Neural cell (in vitro differentiated cells): ENCODE measurements around the gene AGBL3. TPM values are rescaled to one million over a fixed set of nuclear protein-coding genes. Genes with fewer than 3 reads are reported as not detected.

Experiments
- H2AFZ ChIP-seq: fragments of 200-600, 300-800 bp; sonication (generic), shearing (Covaris generic); 2 replicates; pipeline ENCODE4 v1.6.0; 2014; ENCODE audit warnings: low read depth, mild to moderate bottlenecking, antibody characterized with exemption, low read length, moderate library complexity
- H3F3A ChIP-seq: fragments of 200-600 bp; shearing (Covaris generic); 2 replicates; pipeline ENCODE4 v1.6.1; 2016; ENCODE audit warnings: mild to moderate bottlenecking, moderate library complexity, mixed read lengths, antibody characterized with exemption, low read length; ENCODE audit not compliant: insufficient read depth, poor library complexity, severe bottlenecking
- H3K27ac ChIP-seq: fragments of 200-600, 300-800 bp; sonication (generic), shearing (Covaris generic); 2 replicates; pipeline ENCODE4 v1.5.1; 2014; ENCODE audit warnings: mild to moderate bottlenecking, low read length, moderate library complexity
- H3K27me3 ChIP-seq: fragments of 300-800, 200-600 bp; sonication (generic), shearing (Covaris generic); 2 replicates; pipeline ENCODE4 v1.6.0; 2014; ENCODE audit warnings: mild to moderate bottlenecking, low read depth, low read length, moderate library complexity; ENCODE audit not compliant: insufficient read depth
- H3K36me3 ChIP-seq: fragments of 300-800, 200-600 bp; sonication (generic), shearing (Covaris generic); 2 replicates; pipeline ENCODE4 v1.5.1; 2014; ENCODE audit warnings: mild to moderate bottlenecking, antibody characterized with exemption, low read length, moderate library complexity; ENCODE audit not compliant: insufficient read depth
- H3K4me2 ChIP-seq: fragments of 300-800, 200-600 bp; sonication (generic), shearing (Covaris generic); 2 replicates; pipeline ENCODE4 v1.6.0; 2014; ENCODE audit warnings: mild to moderate bottlenecking, low read length
- H3K4me3 ChIP-seq: fragments of 300-800, 200-600 bp; sonication (generic), shearing (Covaris generic); 2 replicates; pipeline ENCODE4 v1.5.1; 2014; ENCODE audit warnings: mild to moderate bottlenecking, low read length, moderate library complexity
- H3K79me2 ChIP-seq: fragments of 200-600 bp; shearing (Covaris generic); replicated peaks from 2 replicates; pipeline ENCODE4 v1.6.0; 2014; ENCODE audit warnings: mild to moderate bottlenecking, low read length, moderate library complexity; ENCODE audit not compliant: insufficient read depth
- H3K9ac ChIP-seq: fragments of 300-800, 200-600 bp; sonication (generic), shearing (Covaris generic); 2 replicates; pipeline ENCODE4 v1.6.1; 2016; ENCODE audit warnings: mild to moderate bottlenecking, low read length, mixed read lengths
- H3K9me2 ChIP-seq: fragments of 200-600 bp; shearing (Covaris generic); 2 replicates; pipeline ENCODE4 v1.6.1; 2016; ENCODE audit warnings: mild to moderate bottlenecking, low read length, mixed read lengths; ENCODE audit not compliant: insufficient read depth
- H3K9me3 ChIP-seq: fragments of 200-600, 300-800 bp; sonication (generic), shearing (Covaris generic); 2 replicates; pipeline ENCODE4 v1.6.1; 2016; ENCODE audit warnings: mild to moderate bottlenecking, mixed run types, low read length, moderate library complexity, mixed read lengths
- H4K20me1 ChIP-seq: fragments of 200-600 bp; shearing (Covaris generic); 2 replicates; pipeline ENCODE4 v1.6.1; 2016; ENCODE audit warnings: mild to moderate bottlenecking, mixed run types; ENCODE audit not compliant: insufficient read depth
- EP300 ChIP-seq: fragments of 450-650 bp; conservative IDR thresholded peaks from 2 replicates; pipeline ENCODE4 v1.6.1; 2014; ENCODE audit warnings: antibody characterized with exemption, mild to moderate bottlenecking, moderate library complexity; ENCODE audit not compliant: poor library complexity, severe bottlenecking
- EZH2 ChIP-seq: fragments of 200-600, 300-800 bp; shearing (Covaris generic), sonication (generic); IDR thresholded peaks from 2 replicates; pipeline ENCODE4 v1.6.1; 2014; ENCODE audit warnings: antibody characterized with exemption, low read length, borderline replicate concordance, mild to moderate bottlenecking; ENCODE audit not compliant: insufficient read depth, poor library complexity, severe bottlenecking
- MXI1 ChIP-seq: fragments of 450-650 bp; conservative IDR thresholded peaks from 2 replicates; pipeline ENCODE4 v1.6.1; 2014; ENCODE audit warnings: antibody characterized with exemption, mild to moderate bottlenecking; ENCODE audit not compliant: poor library complexity, severe bottlenecking
- POLR2AphosphoS5 ChIP-seq: IDR thresholded peaks from 2 replicates; pipeline ENCODE4 v1.6.1; 2012
- RAD21 ChIP-seq: fragments of 450-650 bp; conservative IDR thresholded peaks from 2 replicates; pipeline ENCODE4 v1.6.1; 2014; ENCODE audit warnings: antibody characterized with exemption, mild to moderate bottlenecking, moderate library complexity
- SMC3 ChIP-seq: fragments of 450-650 bp; conservative IDR thresholded peaks from 2 replicates; pipeline ENCODE4 v1.6.1; 2014; ENCODE audit warnings: antibody characterized with exemption, mild to moderate bottlenecking, moderate library complexity; ENCODE audit not compliant: poor library complexity
- TAF1 ChIP-seq: IDR thresholded peaks from 2 replicates; pipeline ENCODE4 v1.6.1; 2012; ENCODE audit warnings: low read depth
- polyA plus RNA-seq: library from polyadenylated mRNA; depleted of rRNA; stranded (reverse); fragments of >200 nt; gene quantifications from 2 replicates; pipeline ENCODE4 v1.2.3, GENCODE V29; 2014
- TF ChIP-seq, protein P1 (sequence below): fragments of 450-650 bp; IDR thresholded peaks from 2 replicates; pipeline ENCODE4 v1.5.1; 2014; ENCODE audit warnings: antibody characterized with exemption, mild to moderate bottlenecking, moderate library complexity; ENCODE audit not compliant: poor library complexity, severe bottlenecking
- TF ChIP-seq, protein P2 (sequence below): IDR thresholded peaks from 2 replicates; pipeline ENCODE4 v1.6.1; 2012; ENCODE audit warnings: borderline replicate concordance

Gene AGBL3
- polyA plus RNA-seq, 1 donor from 2014 or later, result 9.5 TPM

DNA sequence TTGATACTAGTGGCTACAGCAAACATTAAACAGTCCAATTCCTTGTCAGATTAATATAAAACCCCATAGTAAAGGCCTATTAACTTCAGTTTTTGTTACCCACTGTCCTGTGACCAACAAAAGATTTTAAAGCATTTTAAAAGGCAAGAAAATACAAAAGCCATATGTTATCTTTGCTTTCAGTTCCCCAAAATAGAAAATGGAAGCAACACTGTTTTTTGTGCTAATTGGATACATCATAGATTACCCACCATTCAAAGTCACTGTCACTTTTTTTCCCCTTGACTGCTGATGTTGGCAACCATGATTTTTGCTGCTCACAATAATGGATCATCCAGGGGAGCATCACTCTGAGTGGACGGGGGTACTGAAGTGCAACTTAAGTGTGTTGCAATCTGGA lies 109.1 kb downstream of the AGBL3 start:
- Histone ChIP-seq H3F3A (no peaks in the 10 kb centered on the region), H3K9me2 (no peaks in the 10 kb centered on the region), H4K20me1 (no peaks in the 10 kb centered on the region), H3K9me3 (no peaks in the 10 kb centered on the region), H3K27ac (no peak overlapping the region), H3K79me2 (no peaks in the 10 kb centered on the region), H3K27me3 (no peaks in the 10 kb centered on the region), H3K36me3 (no peaks in the 10 kb centered on the region), H3K9ac (no peak overlapping the region), H2AFZ (no peak overlapping the region), H3K4me3 (no peak overlapping the region), H3K4me2 (no peak overlapping the region)
- TF ChIP-seq EZH2, result no peak

DNA sequence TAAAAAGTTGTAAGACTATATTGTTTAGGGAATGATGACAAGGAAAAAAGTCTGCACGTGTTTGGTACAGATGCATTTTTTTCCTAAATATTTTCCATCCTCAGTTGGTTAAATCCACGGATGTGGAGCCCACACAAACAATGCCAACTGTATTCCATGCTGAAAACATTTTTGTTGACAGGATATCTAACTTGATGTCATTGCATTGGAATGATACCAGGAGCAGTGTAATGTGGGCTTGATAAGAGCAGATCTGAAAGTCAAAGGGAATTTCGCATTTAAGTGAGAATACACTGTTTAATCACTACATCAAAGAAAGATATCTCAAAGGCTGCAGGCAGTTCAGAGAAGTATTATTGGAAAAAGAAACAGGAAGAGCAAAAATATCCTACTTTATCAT lies 112.1 kb downstream of the AGBL3 start:
- no peak overlapping the region for H3K4me3 ChIP-seq
- H3K79me2 ChIP-seq, result no peaks in the 10 kb centered on the region
- H3K4me2 ChIP-seq, result no peak overlapping the region
- TF ChIP-seq MXI1, result no peak
- no peak for TF ChIP-seq TAF1
- no peak for TF ChIP-seq EP300
- TF ChIP-seq POLR2AphosphoS5, result no peak
- TF ChIP-seq RAD21, result no peak
- TF ChIP-seq EZH2, result no peak
- no peak for TF ChIP-seq SMC3
- TF ChIP-seq, protein P1, sequence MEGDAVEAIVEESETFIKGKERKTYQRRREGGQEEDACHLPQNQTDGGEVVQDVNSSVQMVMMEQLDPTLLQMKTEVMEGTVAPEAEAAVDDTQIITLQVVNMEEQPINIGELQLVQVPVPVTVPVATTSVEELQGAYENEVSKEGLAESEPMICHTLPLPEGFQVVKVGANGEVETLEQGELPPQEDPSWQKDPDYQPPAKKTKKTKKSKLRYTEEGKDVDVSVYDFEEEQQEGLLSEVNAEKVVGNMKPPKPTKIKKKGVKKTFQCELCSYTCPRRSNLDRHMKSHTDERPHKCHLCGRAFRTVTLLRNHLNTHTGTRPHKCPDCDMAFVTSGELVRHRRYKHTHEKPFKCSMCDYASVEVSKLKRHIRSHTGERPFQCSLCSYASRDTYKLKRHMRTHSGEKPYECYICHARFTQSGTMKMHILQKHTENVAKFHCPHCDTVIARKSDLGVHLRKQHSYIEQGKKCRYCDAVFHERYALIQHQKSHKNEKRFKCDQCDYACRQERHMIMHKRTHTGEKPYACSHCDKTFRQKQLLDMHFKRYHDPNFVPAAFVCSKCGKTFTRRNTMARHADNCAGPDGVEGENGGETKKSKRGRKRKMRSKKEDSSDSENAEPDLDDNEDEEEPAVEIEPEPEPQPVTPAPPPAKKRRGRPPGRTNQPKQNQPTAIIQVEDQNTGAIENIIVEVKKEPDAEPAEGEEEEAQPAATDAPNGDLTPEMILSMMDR, result no peak
- TF ChIP-seq, protein P2, sequence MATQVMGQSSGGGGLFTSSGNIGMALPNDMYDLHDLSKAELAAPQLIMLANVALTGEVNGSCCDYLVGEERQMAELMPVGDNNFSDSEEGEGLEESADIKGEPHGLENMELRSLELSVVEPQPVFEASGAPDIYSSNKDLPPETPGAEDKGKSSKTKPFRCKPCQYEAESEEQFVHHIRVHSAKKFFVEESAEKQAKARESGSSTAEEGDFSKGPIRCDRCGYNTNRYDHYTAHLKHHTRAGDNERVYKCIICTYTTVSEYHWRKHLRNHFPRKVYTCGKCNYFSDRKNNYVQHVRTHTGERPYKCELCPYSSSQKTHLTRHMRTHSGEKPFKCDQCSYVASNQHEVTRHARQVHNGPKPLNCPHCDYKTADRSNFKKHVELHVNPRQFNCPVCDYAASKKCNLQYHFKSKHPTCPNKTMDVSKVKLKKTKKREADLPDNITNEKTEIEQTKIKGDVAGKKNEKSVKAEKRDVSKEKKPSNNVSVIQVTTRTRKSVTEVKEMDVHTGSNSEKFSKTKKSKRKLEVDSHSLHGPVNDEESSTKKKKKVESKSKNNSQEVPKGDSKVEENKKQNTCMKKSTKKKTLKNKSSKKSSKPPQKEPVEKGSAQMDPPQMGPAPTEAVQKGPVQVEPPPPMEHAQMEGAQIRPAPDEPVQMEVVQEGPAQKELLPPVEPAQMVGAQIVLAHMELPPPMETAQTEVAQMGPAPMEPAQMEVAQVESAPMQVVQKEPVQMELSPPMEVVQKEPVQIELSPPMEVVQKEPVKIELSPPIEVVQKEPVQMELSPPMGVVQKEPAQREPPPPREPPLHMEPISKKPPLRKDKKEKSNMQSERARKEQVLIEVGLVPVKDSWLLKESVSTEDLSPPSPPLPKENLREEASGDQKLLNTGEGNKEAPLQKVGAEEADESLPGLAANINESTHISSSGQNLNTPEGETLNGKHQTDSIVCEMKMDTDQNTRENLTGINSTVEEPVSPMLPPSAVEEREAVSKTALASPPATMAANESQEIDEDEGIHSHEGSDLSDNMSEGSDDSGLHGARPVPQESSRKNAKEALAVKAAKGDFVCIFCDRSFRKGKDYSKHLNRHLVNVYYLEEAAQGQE, result no peak
- H3K27ac ChIP-seq, result no peak overlapping the region
- no peak overlapping the region for H2AFZ ChIP-seq
- no peaks in the 10 kb centered on the region for H3K9me2 ChIP-seq
- H3K36me3 ChIP-seq, result no peaks in the 10 kb centered on the region
- no peaks in the 10 kb centered on the region for H4K20me1 ChIP-seq
- no peaks in the 10 kb centered on the region for H3F3A ChIP-seq
- H3K9ac ChIP-seq, result no peak overlapping the region
- H3K27me3 ChIP-seq, result no peaks in the 10 kb centered on the region
- no peaks in the 10 kb centered on the region for H3K9me3 ChIP-seq

DNA sequence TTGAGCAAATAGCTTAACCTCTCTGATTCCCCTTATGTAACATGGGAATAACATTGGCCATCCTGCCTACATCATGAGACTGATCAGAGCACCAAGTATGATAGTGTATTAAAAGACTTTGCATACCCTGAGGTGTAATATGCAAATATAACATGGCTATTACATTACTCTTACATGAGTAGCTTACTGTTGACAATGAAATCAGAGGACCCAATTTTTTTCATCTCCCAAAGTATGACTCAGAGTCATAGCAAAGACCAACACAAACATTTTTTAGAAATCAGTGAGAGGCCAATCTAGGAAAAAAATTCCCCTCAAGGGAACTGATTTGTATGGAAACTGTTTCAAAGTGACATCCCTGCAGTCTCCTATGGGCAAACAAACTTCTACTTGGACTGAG lies 114.5 kb downstream of the AGBL3 start:
- H3K27ac ChIP-seq, result no peak overlapping the region

More for the DNA sequence above, 114.5 kb downstream of the AGBL3 start:
- H3K27me3 ChIP-seq, result no peaks in the 10 kb centered on the region
- H2AFZ ChIP-seq, result no peak overlapping the region
- no peaks in the 10 kb centered on the region for H3K9me3 ChIP-seq
- no peak overlapping the region for H3K4me2 ChIP-seq
- no peak for TF ChIP-seq EP300
- no peak for TF ChIP-seq SMC3
- no peak for TF ChIP-seq EZH2
- TF ChIP-seq, protein P2, result no peak
- no peak for TF ChIP-seq TAF1
- TF ChIP-seq, protein P1, result no peak
- no peak for TF ChIP-seq MXI1
- no peak for TF ChIP-seq POLR2AphosphoS5
- no peak for TF ChIP-seq RAD21
- no peaks in the 10 kb centered on the region for H3K36me3 ChIP-seq
- H3K9me2 ChIP-seq, result no peaks in the 10 kb centered on the region
- no peak overlapping the region for H3K9ac ChIP-seq
- H3K79me2 ChIP-seq, result no peaks in the 10 kb centered on the region
- H3F3A ChIP-seq, result no peaks in the 10 kb centered on the region
- no peak overlapping the region for H3K4me3 ChIP-seq
- H4K20me1 ChIP-seq, result no peaks in the 10 kb centered on the region
